ENCODE results near the gene HAPLN2.

DNA sequence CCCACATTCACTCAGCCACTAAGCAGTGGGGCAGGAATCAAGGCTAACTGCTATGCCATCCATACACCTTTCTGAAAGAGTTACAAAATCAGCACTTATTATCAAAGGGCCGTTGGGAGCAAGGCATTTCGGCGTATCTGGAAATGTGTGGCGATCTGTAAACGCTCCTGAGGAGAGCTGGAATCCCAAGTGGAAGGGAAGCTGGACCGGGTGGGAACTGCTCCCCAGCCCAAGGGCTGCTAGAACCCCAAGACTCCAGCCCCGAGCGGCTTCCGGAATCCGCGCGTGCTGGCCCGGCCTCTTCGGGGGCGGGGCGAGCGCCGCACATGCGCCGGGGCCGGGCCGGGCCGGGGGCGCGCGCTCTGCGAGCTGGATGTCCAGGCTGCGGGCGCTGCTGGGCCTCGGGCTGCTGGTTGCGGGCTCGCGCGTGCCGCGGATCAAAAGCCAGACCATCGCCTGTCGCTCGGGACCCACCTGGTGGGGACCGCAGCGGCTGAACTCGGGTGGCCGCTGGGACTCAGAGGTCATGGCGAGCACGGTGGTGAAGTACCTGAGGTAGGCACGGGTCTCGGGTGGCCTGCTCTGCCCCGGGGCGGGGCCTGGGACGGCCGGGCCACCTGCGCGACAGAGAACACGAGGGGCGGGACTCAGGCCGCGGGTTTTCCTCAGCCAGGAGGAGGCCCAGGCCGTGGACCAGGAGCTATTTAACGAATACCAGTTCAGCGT is 27.6 kb upstream of the HAPLN2 start, which contains the start of gene NAXE:
- TF ChIP-seq ETV6 (CRISPR knock-in tag; IDR thresholded peaks at IDR 0.05) (no peak), NR2C2 (CRISPR knock-in tag; IDR thresholded peaks at IDR 0.05) (no peak)
- TF ChIP-seq, protein P1, sequence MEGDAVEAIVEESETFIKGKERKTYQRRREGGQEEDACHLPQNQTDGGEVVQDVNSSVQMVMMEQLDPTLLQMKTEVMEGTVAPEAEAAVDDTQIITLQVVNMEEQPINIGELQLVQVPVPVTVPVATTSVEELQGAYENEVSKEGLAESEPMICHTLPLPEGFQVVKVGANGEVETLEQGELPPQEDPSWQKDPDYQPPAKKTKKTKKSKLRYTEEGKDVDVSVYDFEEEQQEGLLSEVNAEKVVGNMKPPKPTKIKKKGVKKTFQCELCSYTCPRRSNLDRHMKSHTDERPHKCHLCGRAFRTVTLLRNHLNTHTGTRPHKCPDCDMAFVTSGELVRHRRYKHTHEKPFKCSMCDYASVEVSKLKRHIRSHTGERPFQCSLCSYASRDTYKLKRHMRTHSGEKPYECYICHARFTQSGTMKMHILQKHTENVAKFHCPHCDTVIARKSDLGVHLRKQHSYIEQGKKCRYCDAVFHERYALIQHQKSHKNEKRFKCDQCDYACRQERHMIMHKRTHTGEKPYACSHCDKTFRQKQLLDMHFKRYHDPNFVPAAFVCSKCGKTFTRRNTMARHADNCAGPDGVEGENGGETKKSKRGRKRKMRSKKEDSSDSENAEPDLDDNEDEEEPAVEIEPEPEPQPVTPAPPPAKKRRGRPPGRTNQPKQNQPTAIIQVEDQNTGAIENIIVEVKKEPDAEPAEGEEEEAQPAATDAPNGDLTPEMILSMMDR (IDR thresholded peaks at IDR 0.05) = no peak
